WTC11 (cell line): Measurements from ENCODE around the gene RPTOR. TPM values are rescaled to one million over a fixed set of nuclear protein-coding genes. Genes with fewer than 3 reads are reported as not detected.

Experiments
- ATAC-seq: fragments of 200-7000 bp; cut with Tn5 transposase; 2 replicates; pipeline ENCODE4 v1.10.0; 2021; ENCODE audit warnings: mild to moderate bottlenecking, moderate library complexity
- CTCF ChIA-PET: fragments of 300-600 bp; sonication (Branson Sonifier 250); formaldehyde crosslinking; loops from one replicate; lab custom pipeline; 2021; ENCODE audit warnings: antibody characterized with exemption; lab: Charles Lee
- POLR2A ChIA-PET: fragments of 350-600 bp; sonication (Branson Sonifier 250); formaldehyde crosslinking; loops from one replicate; lab custom pipeline; 2021; ENCODE audit warnings: antibody characterized with exemption; lab: Charles Lee
- DNase-seq: peaks from one replicate; pipeline ENCODE4 v3.0.0; 2021; ENCODE audit warnings: low spot score
- H3K27ac Mint-ChIP-seq: 2 replicates; pipeline ENCODE4 v1.8.0; 2021; ENCODE audit warnings: mixed read lengths
- H3K27me3 Mint-ChIP-seq: 2 replicates; pipeline ENCODE4 v1.8.0; 2021; ENCODE audit warnings: low read depth, mild to moderate bottlenecking, moderate library complexity, mixed read lengths
- H3K36me3 Mint-ChIP-seq: 2 replicates; pipeline ENCODE4 v1.8.0; 2021; ENCODE audit warnings: mixed read lengths
- H3K4me1 Mint-ChIP-seq: 2 replicates; pipeline ENCODE4 v1.8.0; 2022; ENCODE audit warnings: mixed read lengths
- H3K4me3 Mint-ChIP-seq: 2 replicates; pipeline ENCODE4 v1.8.0; 2021; ENCODE audit warnings: mild to moderate bottlenecking, moderate library complexity, mixed read lengths
- H3K9me3 Mint-ChIP-seq: 2 replicates; pipeline ENCODE4 v1.8.0; 2021; ENCODE audit warnings: mixed read lengths
- GTF2I ChIP-seq: fragments of 250-450 bp; sonication (Bioruptor Pico); conservative IDR thresholded peaks from 2 replicates; pipeline ENCODE4 v1.4.0; 2021; ENCODE audit warnings: mild to moderate bottlenecking
- JUN ChIP-seq: sonication (generic); formaldehyde crosslinking; IDR thresholded peaks from 2 replicates; pipeline ENCODE4 v1.8.0; 2023; ENCODE audit warnings: mild to moderate bottlenecking, missing genetic modification reagents
- MYBL2 ChIP-seq: sonication (generic); formaldehyde crosslinking; IDR thresholded peaks from 2 replicates; pipeline ENCODE4 v1.8.1; 2023; ENCODE audit warnings: mild to moderate bottlenecking, moderate library complexity, missing genetic modification reagents
- NFE2L1 ChIP-seq: sonication (generic); formaldehyde crosslinking; IDR thresholded peaks from 2 replicates; pipeline ENCODE4 v1.8.1; 2023; ENCODE audit warnings: missing genetic modification reagents
- OVOL2 ChIP-seq: fragments of 250-450 bp; sonication (Bioruptor Pico); IDR thresholded peaks from 2 replicates; pipeline ENCODE4 v1.9.0; 2021; ENCODE audit warnings: mild to moderate bottlenecking, borderline replicate concordance
- RORB ChIP-seq: fragments of 250-450 bp; sonication (Bioruptor Pico); IDR thresholded peaks from 2 replicates; pipeline ENCODE4 v1.9.0; 2021; ENCODE audit warnings: mild to moderate bottlenecking
- SMAD3 ChIP-seq: sonication (generic); formaldehyde crosslinking; IDR thresholded peaks from 2 replicates; pipeline ENCODE4 v1.8.0; 2022; ENCODE audit warnings: missing genetic modification reagents, mild to moderate bottlenecking, borderline replicate concordance
- SMAD4 ChIP-seq: sonication (generic); formaldehyde crosslinking; IDR thresholded peaks from 2 replicates; pipeline ENCODE4 v1.8.0; 2022; ENCODE audit warnings: mild to moderate bottlenecking, missing genetic modification reagents
- SOX15 ChIP-seq: fragments of 250-450 bp; sonication (Bioruptor Pico); IDR thresholded peaks from 2 replicates; pipeline ENCODE4 v1.9.0; 2021; ENCODE audit warnings: mild to moderate bottlenecking
- TP53 ChIP-seq: sonication (generic); formaldehyde crosslinking; IDR thresholded peaks from 2 replicates; pipeline ENCODE4 v1.8.1; 2023; ENCODE audit warnings: mild to moderate bottlenecking, missing genetic modification reagents
- ZBTB21 ChIP-seq: sonication (generic); formaldehyde crosslinking; IDR thresholded peaks from 2 replicates; pipeline ENCODE4 v1.8.1; 2023; ENCODE audit warnings: mild to moderate bottlenecking, missing genetic modification reagents, borderline replicate concordance
- ZNF232 ChIP-seq: sonication (generic); formaldehyde crosslinking; IDR thresholded peaks from 2 replicates; pipeline ENCODE4 v1.8.0; 2022; ENCODE audit warnings: mild to moderate bottlenecking, missing genetic modification reagents
- ZNF671 ChIP-seq: fragments of 250-450 bp; sonication (Bioruptor Pico); IDR thresholded peaks from 2 replicates; pipeline ENCODE4 v1.8.0; 2021; ENCODE audit warnings: mild to moderate bottlenecking
- total RNA-seq: library from RNA; stranded (reverse); gene quantifications from 3 replicates; pipeline ENCODE4 v1.2.3, GENCODE V29; 2021
- TF ChIP-seq, protein P1 (sequence below): fragments of 250-450 bp; sonication (Bioruptor Pico); IDR thresholded peaks from 2 replicates; pipeline ENCODE4 v1.8.0; 2021; ENCODE audit warnings: mild to moderate bottlenecking
- TF ChIP-seq, protein P2 (sequence below): sonication (generic); formaldehyde crosslinking; IDR thresholded peaks from 2 replicates; pipeline ENCODE4 v1.8.1; 2022; ENCODE audit warnings: mild to moderate bottlenecking, missing genetic modification reagents, moderate library complexity, borderline replicate concordance
- TF ChIP-seq, protein P3 (sequence below): sonication (generic); formaldehyde crosslinking; conservative IDR thresholded peaks from 2 replicates; pipeline ENCODE4 v1.8.1; 2022; ENCODE audit warnings: mild to moderate bottlenecking, missing genetic modification reagents
- TF ChIP-seq, protein P4 (sequence below): sonication (generic); formaldehyde crosslinking; IDR thresholded peaks from 2 replicates; pipeline ENCODE4 v1.8.0; 2022; ENCODE audit warnings: missing genetic modification reagents
- TF ChIP-seq, protein P5 (sequence below): sonication (generic); formaldehyde crosslinking; IDR thresholded peaks from 2 replicates; pipeline ENCODE4 v1.8.1; 2023; ENCODE audit warnings: mild to moderate bottlenecking, missing genetic modification reagents
- TF ChIP-seq, protein P6 (sequence below): sonication (generic); formaldehyde crosslinking; IDR thresholded peaks from 2 replicates; pipeline ENCODE4 v1.8.0; 2023; ENCODE audit warnings: mild to moderate bottlenecking, missing genetic modification reagents
- TF ChIP-seq, protein P7 (sequence below): sonication (generic); formaldehyde crosslinking; IDR thresholded peaks from 2 replicates; pipeline ENCODE4 v1.8.0; 2022; ENCODE audit warnings: mild to moderate bottlenecking, missing genetic modification reagents

The RPTOR gene
- total RNA-seq, 1 experiment from 2014 or later: 41.0 TPM

DNA sequence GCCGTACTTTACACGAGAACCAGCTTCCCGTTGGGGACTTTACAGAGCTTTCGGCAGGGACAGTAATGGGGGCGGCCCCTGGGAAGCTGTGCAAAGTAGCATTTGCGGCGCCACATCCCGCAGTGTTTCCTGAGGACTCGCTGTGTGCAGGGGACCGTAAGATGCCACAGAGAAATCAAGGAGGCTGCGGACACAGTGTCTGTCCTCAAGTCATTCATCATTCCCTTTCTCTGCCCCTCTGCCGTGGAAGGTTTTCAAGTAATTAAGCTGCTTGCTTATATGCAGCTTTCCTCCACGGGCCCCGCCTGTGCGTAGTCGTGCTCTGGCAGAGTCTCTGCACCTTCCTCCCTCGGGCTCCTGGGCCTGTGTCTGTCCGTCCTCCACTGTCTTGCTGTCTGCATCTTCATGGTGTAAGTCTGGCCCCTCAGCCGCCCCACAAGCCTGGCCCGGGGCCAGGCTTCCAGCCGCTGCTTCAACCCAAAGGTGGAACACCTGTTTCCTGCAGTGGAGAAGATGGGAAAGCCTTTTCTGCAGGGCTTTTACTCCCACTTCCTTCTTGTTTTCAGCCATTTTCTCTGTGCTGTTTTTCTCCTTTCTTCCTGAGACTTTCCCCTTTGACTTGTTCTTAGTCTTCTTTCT lies 230.1 kb downstream of the RPTOR start:
- DNase-seq (no peak), ATAC-seq (no peak)
- Mint-ChIP-seq H3K4me1 (peaks cover 24% of the 10 kb centered on the region), H3K27me3 (no peaks in the 10 kb centered on the region), H3K4me3 (no peak overlapping the region), H3K36me3 (peaks cover 4% of the 10 kb centered on the region), H3K27ac (peak overlapping the region; percentile 56), H3K9me3 (no peaks in the 10 kb centered on the region)
- ChIA-PET CTCF (interaction anchor here (0.9 to 1.6 kb wide), 3 partner anchors 19 to 125 kb away, joined by 4 to 8 read pairs (median 5); no protein-coding TSS in a partner anchor), POLR2A (no interaction called here)
- TF ChIP-seq, protein P1, sequence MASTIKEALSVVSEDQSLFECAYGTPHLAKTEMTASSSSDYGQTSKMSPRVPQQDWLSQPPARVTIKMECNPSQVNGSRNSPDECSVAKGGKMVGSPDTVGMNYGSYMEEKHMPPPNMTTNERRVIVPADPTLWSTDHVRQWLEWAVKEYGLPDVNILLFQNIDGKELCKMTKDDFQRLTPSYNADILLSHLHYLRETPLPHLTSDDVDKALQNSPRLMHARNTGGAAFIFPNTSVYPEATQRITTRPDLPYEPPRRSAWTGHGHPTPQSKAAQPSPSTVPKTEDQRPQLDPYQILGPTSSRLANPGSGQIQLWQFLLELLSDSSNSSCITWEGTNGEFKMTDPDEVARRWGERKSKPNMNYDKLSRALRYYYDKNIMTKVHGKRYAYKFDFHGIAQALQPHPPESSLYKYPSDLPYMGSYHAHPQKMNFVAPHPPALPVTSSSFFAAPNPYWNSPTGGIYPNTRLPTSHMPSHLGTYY (CRISPR knock-in tag): no peak
- TF ChIP-seq JUN (CRISPR knock-in tag) (no peak), ZNF232 (no peak), TP53 (CRISPR knock-in tag) (no peak)
- TF ChIP-seq, protein P2, sequence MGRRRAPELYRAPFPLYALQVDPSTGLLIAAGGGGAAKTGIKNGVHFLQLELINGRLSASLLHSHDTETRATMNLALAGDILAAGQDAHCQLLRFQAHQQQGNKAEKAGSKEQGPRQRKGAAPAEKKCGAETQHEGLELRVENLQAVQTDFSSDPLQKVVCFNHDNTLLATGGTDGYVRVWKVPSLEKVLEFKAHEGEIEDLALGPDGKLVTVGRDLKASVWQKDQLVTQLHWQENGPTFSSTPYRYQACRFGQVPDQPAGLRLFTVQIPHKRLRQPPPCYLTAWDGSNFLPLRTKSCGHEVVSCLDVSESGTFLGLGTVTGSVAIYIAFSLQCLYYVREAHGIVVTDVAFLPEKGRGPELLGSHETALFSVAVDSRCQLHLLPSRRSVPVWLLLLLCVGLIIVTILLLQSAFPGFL: no peak
- TF ChIP-seq, protein P3, sequence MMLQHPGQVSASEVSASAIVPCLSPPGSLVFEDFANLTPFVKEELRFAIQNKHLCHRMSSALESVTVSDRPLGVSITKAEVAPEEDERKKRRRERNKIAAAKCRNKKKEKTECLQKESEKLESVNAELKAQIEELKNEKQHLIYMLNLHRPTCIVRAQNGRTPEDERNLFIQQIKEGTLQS (CRISPR knock-in tag): no peak

DNA sequence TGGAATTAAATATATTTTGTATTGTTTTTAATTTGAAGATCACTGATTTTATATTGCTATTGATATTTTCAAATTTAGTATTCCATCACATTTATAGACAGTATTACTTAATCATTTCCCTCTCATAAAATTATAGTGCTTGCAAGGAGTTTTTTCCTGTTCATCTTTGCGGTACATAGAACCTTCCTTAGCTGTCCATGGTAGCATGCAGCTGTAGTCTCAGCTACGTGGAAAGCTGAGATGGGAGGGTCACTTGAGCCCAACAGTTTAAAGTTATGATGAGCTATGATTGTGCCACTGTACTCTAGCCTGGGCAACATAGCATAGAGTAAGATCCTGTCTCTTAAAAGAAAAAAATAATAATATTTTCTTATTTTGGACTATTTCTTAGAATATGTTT lies 231.2 kb downstream of the RPTOR start:
- ChIA-PET POLR2A (no interaction called here), CTCF (interaction anchor here (0.7 to 1.6 kb wide), 2 partner anchors 18 to 123 kb away, joined by 3 to 4 read pairs; no protein-coding TSS in a partner anchor)
- Mint-ChIP-seq H3K4me1 (peaks cover 30% of the 10 kb centered on the region), H3K27ac (no peak overlapping the region; the same call in 1 of the 2 replicates), H3K27me3 (no peaks in the 10 kb centered on the region), H3K36me3 (peaks cover 4% of the 10 kb centered on the region), H3K9me3 (no peaks in the 10 kb centered on the region), H3K4me3 (no peak overlapping the region)
- DNase-seq (no peak), ATAC-seq (no peak)
- TF ChIP-seq, protein P4, sequence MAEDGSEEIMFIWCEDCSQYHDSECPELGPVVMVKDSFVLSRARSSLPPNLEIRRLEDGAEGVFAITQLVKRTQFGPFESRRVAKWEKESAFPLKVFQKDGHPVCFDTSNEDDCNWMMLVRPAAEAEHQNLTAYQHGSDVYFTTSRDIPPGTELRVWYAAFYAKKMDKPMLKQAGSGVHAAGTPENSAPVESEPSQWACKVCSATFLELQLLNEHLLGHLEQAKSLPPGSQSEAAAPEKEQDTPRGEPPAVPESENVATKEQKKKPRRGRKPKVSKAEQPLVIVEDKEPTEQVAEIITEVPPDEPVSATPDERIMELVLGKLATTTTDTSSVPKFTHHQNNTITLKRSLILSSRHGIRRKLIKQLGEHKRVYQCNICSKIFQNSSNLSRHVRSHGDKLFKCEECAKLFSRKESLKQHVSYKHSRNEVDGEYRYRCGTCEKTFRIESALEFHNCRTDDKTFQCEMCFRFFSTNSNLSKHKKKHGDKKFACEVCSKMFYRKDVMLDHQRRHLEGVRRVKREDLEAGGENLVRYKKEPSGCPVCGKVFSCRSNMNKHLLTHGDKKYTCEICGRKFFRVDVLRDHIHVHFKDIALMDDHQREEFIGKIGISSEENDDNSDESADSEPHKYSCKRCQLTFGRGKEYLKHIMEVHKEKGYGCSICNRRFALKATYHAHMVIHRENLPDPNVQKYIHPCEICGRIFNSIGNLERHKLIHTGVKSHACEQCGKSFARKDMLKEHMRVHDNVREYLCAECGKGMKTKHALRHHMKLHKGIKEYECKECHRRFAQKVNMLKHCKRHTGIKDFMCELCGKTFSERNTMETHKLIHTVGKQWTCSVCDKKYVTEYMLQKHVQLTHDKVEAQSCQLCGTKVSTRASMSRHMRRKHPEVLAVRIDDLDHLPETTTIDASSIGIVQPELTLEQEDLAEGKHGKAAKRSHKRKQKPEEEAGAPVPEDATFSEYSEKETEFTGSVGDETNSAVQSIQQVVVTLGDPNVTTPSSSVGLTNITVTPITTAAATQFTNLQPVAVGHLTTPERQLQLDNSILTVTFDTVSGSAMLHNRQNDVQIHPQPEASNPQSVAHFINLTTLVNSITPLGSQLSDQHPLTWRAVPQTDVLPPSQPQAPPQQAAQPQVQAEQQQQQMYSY: no peak
- no peak for TF ChIP-seq SMAD4 (CRISPR knock-in tag)
- no peak for TF ChIP-seq ZBTB21 (CRISPR knock-in tag)
- TF ChIP-seq, protein P5, sequence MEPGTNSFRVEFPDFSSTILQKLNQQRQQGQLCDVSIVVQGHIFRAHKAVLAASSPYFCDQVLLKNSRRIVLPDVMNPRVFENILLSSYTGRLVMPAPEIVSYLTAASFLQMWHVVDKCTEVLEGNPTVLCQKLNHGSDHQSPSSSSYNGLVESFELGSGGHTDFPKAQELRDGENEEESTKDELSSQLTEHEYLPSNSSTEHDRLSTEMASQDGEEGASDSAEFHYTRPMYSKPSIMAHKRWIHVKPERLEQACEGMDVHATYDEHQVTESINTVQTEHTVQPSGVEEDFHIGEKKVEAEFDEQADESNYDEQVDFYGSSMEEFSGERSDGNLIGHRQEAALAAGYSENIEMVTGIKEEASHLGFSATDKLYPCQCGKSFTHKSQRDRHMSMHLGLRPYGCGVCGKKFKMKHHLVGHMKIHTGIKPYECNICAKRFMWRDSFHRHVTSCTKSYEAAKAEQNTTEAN: no peak
- TF ChIP-seq, protein P6, sequence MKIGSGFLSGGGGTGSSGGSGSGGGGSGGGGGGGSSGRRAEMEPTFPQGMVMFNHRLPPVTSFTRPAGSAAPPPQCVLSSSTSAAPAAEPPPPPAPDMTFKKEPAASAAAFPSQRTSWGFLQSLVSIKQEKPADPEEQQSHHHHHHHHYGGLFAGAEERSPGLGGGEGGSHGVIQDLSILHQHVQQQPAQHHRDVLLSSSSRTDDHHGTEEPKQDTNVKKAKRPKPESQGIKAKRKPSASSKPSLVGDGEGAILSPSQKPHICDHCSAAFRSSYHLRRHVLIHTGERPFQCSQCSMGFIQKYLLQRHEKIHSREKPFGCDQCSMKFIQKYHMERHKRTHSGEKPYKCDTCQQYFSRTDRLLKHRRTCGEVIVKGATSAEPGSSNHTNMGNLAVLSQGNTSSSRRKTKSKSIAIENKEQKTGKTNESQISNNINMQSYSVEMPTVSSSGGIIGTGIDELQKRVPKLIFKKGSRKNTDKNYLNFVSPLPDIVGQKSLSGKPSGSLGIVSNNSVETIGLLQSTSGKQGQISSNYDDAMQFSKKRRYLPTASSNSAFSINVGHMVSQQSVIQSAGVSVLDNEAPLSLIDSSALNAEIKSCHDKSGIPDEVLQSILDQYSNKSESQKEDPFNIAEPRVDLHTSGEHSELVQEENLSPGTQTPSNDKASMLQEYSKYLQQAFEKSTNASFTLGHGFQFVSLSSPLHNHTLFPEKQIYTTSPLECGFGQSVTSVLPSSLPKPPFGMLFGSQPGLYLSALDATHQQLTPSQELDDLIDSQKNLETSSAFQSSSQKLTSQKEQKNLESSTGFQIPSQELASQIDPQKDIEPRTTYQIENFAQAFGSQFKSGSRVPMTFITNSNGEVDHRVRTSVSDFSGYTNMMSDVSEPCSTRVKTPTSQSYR (CRISPR knock-in tag): no peak
- TF ChIP-seq MYBL2: no peak
- no peak for TF ChIP-seq SOX15 (CRISPR knock-in tag)
- no peak for TF ChIP-seq OVOL2
- no peak for TF ChIP-seq NFE2L1 (CRISPR knock-in tag)
- no peak for TF ChIP-seq GTF2I
- TF ChIP-seq, protein P7, sequence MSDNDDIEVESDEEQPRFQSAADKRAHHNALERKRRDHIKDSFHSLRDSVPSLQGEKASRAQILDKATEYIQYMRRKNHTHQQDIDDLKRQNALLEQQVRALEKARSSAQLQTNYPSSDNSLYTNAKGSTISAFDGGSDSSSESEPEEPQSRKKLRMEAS: no peak
- TF ChIP-seq ZNF671 (CRISPR knock-in tag): no peak
- no peak for TF ChIP-seq SMAD3 (CRISPR knock-in tag)
- TF ChIP-seq RORB (CRISPR knock-in tag): no peak
